ENCODE data around the gene ZNF501. TPM values are rescaled to one million over a fixed set of nuclear protein-coding genes. Genes with fewer than 3 reads are reported as not detected.

ZNF501 gene
- total and polyA plus RNA-seq, 2 donors (not counting 1 experiment from before 2014, with no cell fraction given): 0.79 to 7.2 TPM

DNA sequence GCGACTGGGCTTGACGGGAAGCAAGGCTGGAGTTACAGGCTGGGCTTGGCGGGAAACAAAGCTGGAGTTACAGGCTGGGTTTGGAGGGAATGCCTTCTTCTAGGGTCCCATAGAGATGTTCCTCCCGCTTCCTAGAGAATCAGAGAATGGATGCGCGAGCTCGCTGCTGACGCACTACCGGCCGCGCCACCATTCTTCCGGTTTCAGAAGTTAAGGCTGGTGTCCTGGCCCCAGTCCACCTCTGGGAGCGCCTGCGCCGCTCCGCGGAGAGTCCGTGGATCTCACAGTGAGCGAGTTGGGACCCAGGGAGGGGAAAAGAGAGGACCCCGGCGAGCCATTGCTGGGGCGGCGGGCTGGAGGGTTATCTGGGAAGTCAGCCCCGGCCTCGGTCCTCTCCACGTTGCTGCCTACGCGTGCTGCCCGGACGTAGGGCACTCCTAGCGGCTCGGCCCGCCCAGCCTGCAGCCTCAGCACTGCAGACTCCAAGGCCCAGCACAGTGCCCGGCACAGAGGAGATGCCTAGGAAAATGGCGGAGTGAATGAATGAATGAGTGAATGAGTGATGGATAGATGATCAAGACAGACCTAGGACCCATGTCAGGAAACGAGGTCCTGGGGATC lies 16.9 kb upstream of the ZNF501 start, which contains the start of gene ZNF502:
TSS of gene ZNF502 (plus strand) at position 206 of the 621 bp plus-strand sequence. CDS start 7,602 bp downstream, outside the sequence.
- ChIA-PET CTCF (interaction anchor here (1.3 to 3.1 kb wide), 2 partner anchors 15 to 16 kb away, joined by 3 to 15 read pairs; partner anchors contain the start of gene ZNF501), POLR2A (interaction anchor here (0.6 to 1.3 kb wide), 2 partner anchors 17 to 99 kb away, joined by 3 to 6 read pairs; partner anchors contain the start of gene ZNF501)
- Histone ChIP-seq H4K20me1 (ENCODE audit: control insufficient read depth, insufficient read depth, low read length, poor library complexity, severe bottlenecking) (no peaks in the 10 kb centered on the region), H3K27ac (ENCODE audit: low read length in 2 of 2) (peak within 1 kb of the TSS; percentile 38 to 44), H3K27me3 (replicated peaks in 1 of 4; ENCODE audit: control extremely low read depth in 1 of 4, control insufficient read depth in 3 of 4, insufficient read depth in 4 of 4, low read length in 3 of 4) (peaks cover 0 to 11% (median 3%) of the 10 kb centered on the region in 4 experiments), H3K4me2 (replicated peaks; ENCODE audit: low read depth, low read length, poor library complexity, severe bottlenecking) (peak within 1 kb of the TSS; percentile 64), H3K4me3 (ENCODE audit: control extremely low read depth in 1 of 5, extremely low read depth in 1 of 5, insufficient read depth in 1 of 5, low read depth in 2 of 5, low read length in 4 of 5) (peak within 1 kb of the TSS; percentile 67 to 75 (median 71)), H3K9ac (ENCODE audit: low read length) (peak within 1 kb of the TSS; percentile 67), H3K36me3 (replicated peaks in 1 of 2; ENCODE audit: control extremely low read depth in 1 of 2, control insufficient read depth in 1 of 2, extremely low read depth in 1 of 2, insufficient read depth in 2 of 2, low read length in 1 of 2) (peaks cover 4% of the 10 kb centered on the region in 2 experiments), H3K9me3 (ENCODE audit: control extremely low read depth in 1 of 3, control insufficient read depth in 2 of 3, insufficient read depth in 1 of 3, low read length in 2 of 3) (peaks cover 8 to 40% (median 37%) of the 10 kb centered on the region in 3 donors), H3K79me2 (ENCODE audit: control insufficient read depth, insufficient read depth, low read length) (no peaks in the 10 kb centered on the region), H2AFZ (ENCODE audit: insufficient read depth, low read depth, low read length, poor library complexity, severe bottlenecking) (peak within 1 kb of the TSS; percentile 86), H3K4me1 (ENCODE audit: control insufficient read depth in 2 of 2, insufficient read depth in 2 of 2, low read length in 2 of 2) (peaks cover 3 to 16% of the 10 kb centered on the region in 2 donors)
- TF ChIP-seq, protein P1, sequence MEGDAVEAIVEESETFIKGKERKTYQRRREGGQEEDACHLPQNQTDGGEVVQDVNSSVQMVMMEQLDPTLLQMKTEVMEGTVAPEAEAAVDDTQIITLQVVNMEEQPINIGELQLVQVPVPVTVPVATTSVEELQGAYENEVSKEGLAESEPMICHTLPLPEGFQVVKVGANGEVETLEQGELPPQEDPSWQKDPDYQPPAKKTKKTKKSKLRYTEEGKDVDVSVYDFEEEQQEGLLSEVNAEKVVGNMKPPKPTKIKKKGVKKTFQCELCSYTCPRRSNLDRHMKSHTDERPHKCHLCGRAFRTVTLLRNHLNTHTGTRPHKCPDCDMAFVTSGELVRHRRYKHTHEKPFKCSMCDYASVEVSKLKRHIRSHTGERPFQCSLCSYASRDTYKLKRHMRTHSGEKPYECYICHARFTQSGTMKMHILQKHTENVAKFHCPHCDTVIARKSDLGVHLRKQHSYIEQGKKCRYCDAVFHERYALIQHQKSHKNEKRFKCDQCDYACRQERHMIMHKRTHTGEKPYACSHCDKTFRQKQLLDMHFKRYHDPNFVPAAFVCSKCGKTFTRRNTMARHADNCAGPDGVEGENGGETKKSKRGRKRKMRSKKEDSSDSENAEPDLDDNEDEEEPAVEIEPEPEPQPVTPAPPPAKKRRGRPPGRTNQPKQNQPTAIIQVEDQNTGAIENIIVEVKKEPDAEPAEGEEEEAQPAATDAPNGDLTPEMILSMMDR (IDR thresholded peaks at IDR 0.05): no peak
- no peak for TF ChIP-seq EZH2 (IDR thresholded peaks at IDR 0.05; ENCODE audit: borderline replicate concordance, insufficient read depth, low read depth, low read length, poor library complexity, severe bottlenecking)
- ATAC-seq (ENCODE audit: low read depth) (peak; percentile 84), DNase-seq (peak; percentile 79)
- peak within 1 kb of the TSS; percentile 73 for H3K27ac Mint-ChIP-seq
- peaks cover 20% of the 10 kb centered on the region for H3K27me3 Mint-ChIP-seq
- WGBS (ENCODE audit: insufficient coverage): 6% methylated on average over 36 of the region's 36 CpGs
- peaks cover 22% of the 10 kb centered on the region for H3K9me3 Mint-ChIP-seq (ENCODE audit: insufficient read depth)
- peaks cover 15% of the 10 kb centered on the region for H3K4me1 Mint-ChIP-seq
- peak within 1 kb of the TSS; percentile 91 for H3K4me3 Mint-ChIP-seq
- intact Hi-C loops (cut with micrococcal nuclease): loop anchor here (1.0 kb wide), 3 partner anchors 17 to 49 kb away; partner anchors contain the start of genes KIAA1143, KIF15 and ZNF501

Measured in B cell (primary cell).